Kidney (tissue), 14 donors: Measurements from ENCODE around the gene SGPL1. TPM values are rescaled to one million over a fixed set of nuclear protein-coding genes. Genes with fewer than 3 reads are reported as not detected.

Experiments
- DNase-seq, 5 donors: peaks; one replicate each; pipeline ENCODE4 v3.0.0-alpha.2; 2013 to 2020
- FAIRE-seq: peaks from 2 replicates; lab custom pipeline; 2012; peaks lifted over from hg19 to GRCh38; lab: Jason Lieb, UNC
- H3K27ac ChIP-seq, 2 donors: one replicate each; pipeline ENCODE4 v1.7.0; 2013; ENCODE audit warnings: low read depth in 2 of 2, low read length in 2 of 2, inconsistent platforms in 1 of 2
- H3K27me3 ChIP-seq: one replicate; pipeline ENCODE4 v1.7.1; 2013; ENCODE audit warnings: low read length, inconsistent platforms; ENCODE audit not compliant: control insufficient read depth, insufficient read depth
- H3K36me3 ChIP-seq, 3 donors: one replicate each; pipeline versions ENCODE4 v1.7.0 to v1.7.1; 2013; ENCODE audit warnings: low read length in 3 of 3, control low read depth in 1 of 3, inconsistent platforms in 1 of 3; ENCODE audit not compliant: insufficient read depth in 3 of 3, control insufficient read depth in 2 of 3
- H3K4me1 ChIP-seq, 3 donors: one replicate each; pipeline versions ENCODE4 v1.7.0 to v1.7.1; 2013; ENCODE audit warnings: low read length in 3 of 3, inconsistent platforms in 1 of 3, low read depth in 1 of 3; ENCODE audit not compliant: control insufficient read depth in 2 of 3, insufficient read depth in 2 of 3
- H3K4me3 ChIP-seq, 3 donors: one replicate each; pipeline versions ENCODE4 v1.7.0 to v1.8.1; 2013; ENCODE audit warnings: low read length in 3 of 3, control low read depth in 1 of 3, inconsistent platforms in 1 of 3
- H3K9ac ChIP-seq, 3 donors: one replicate each; pipeline versions ENCODE4 v1.7.0 to v1.7.1; 2013; ENCODE audit warnings: low read length in 3 of 3, control low read depth in 1 of 3, inconsistent platforms in 1 of 3
- H3K9me3 ChIP-seq, 3 donors: one replicate each; pipeline versions ENCODE4 v1.7.0 to v1.7.1; 2013; ENCODE audit warnings: low read length in 3 of 3, control low read depth in 1 of 3, inconsistent platforms in 1 of 3; ENCODE audit not compliant: control insufficient read depth in 2 of 3, insufficient read depth in 1 of 3
- intact Hi-C: fragments of 100-400 bp; cut with DNase I; formaldehyde crosslinking; loops from one replicate; pipeline ENCODE4 v1.11.1; 2022
- polyA plus RNA-seq: library from polyadenylated mRNA; stranded (reverse); fragments of 350-450 nt; fragmentation: Illumina TruSeq; extraction: RNeasy Lipid Tissue Mini Kit (QIAGEN cat#74804); gene quantifications from one replicate; pipeline ENCODE4 v1.2.3, GENCODE V29; 2014; ENCODE audit warnings: low read depth, low replicate concordance; ENCODE audit not compliant: insufficient read depth
- total RNA-seq: library from RNA; stranded (reverse); fragmentation: NEBNext Ultra II Directional; extraction: Animal tissue kit (Norgen Biotek cat#: 25700); gene quantifications from one replicate; pipeline ENCODE4 v1.2.1, GENCODE V29; 2021
- TF ChIP-seq, protein P1 (sequence below): IDR thresholded peaks from 3 replicates; pipeline ENCODE4 v1.5.1; 2012; ENCODE audit warnings: mild to moderate bottlenecking, moderate library complexity, borderline replicate concordance; ENCODE audit not compliant: insufficient read depth; ENCODE audit errors: extremely low read depth
- donor health status: control.
- donor health status: control.
- donor health status: control.
- donor health status: control.
- donor health status: control.
- donor health status: DM: yes; HTN: yes; CAD: no.
- donor health status: Normal renal cell carcinoma (clear cell type).

Gene SGPL1
- total and polyA plus RNA-seq, 2 donors from 2014 or later: 13.5 to 105 TPM

DNA sequence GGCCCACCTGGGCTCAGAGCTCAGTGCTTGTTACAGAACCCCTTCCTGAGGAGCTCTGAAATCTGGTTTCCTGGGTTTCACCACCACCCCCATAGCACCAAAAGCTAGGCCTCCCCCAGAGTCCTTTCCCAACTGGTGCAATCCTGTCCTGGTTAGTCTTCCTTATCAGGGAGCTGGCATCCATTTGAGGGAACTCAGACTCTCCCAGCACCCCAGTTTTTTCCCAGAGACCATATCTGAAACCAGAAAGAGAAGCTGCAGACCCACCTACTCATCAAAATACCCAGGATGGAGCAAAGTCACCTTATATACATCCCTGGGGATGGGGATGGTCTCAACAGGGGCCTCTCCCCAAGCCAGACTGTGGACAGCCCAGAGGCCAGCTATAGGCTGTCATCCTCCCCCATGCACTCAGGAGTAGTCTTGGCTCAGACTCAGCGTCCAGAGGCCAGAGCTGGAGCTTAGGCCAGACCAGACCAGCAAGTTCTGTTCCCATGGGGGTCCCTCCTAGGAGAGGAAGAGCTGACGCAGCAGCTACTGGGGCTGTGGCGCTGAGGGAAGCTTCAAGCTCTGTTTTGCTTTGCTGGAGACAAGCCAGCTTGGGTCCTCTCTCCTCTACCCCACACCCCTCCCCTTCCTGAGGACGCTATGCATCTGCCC lies 33.5 kb upstream of the SGPL1 start:
- Histone ChIP-seq H3K9me3 (no peaks in the 10 kb centered on the region), H3K4me3 (no peak overlapping the region), H3K4me1 (peaks cover 0 to 3% (median 0%) of the 10 kb centered on the region in 3 donors), H3K9ac (no peak overlapping the region), H3K27me3 (no peaks in the 10 kb centered on the region), H3K27ac (no peak overlapping the region), H3K36me3 (no peaks in the 10 kb centered on the region)
- FAIRE-seq (no peak), DNase-seq (peak in 1 of 5 donors; percentile 47)
- TF ChIP-seq, protein P1, sequence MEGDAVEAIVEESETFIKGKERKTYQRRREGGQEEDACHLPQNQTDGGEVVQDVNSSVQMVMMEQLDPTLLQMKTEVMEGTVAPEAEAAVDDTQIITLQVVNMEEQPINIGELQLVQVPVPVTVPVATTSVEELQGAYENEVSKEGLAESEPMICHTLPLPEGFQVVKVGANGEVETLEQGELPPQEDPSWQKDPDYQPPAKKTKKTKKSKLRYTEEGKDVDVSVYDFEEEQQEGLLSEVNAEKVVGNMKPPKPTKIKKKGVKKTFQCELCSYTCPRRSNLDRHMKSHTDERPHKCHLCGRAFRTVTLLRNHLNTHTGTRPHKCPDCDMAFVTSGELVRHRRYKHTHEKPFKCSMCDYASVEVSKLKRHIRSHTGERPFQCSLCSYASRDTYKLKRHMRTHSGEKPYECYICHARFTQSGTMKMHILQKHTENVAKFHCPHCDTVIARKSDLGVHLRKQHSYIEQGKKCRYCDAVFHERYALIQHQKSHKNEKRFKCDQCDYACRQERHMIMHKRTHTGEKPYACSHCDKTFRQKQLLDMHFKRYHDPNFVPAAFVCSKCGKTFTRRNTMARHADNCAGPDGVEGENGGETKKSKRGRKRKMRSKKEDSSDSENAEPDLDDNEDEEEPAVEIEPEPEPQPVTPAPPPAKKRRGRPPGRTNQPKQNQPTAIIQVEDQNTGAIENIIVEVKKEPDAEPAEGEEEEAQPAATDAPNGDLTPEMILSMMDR: no peak
- intact Hi-C loops: no loop called here

- Histone ChIP-seq H3K27me3 (no peaks in the 10 kb centered on the region), H3K36me3 (no peaks in the 10 kb centered on the region), H3K4me3 (no peak overlapping the region), H3K9me3 (peaks cover 0 to 4% (median 0%) of the 10 kb centered on the region in 3 donors), H3K9ac (no peak overlapping the region), H3K4me1 (peaks cover 0 to 3% (median 0%) of the 10 kb centered on the region in 3 donors), H3K27ac (no peak overlapping the region)
- intact Hi-C loops: no loop called here
- FAIRE-seq (no peak), DNase-seq (no peak)
- TF ChIP-seq, protein P1: no peak
Measured at GRCh38 chr10:70782746-70783680, 32.7 kb upstream of the SGPL1 start.

DNA sequence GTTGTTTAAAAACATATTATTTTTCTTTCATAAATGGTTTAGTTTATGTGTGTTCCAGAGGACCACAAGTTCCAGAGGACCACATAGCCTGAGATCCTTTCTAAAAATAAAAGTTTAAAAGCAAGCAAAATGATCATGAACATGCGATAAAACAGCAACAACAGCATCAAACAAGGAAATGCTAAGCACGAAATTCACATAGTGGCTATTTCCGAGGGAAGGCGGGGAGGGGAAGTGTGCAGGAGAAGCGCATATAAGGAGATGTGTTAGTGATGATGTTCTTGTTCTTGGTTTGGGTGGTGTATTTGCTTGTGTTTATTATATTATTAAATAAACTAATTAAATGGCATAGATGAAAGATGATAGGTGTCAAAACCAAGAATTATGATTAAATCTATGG lies 31.7 kb upstream of the SGPL1 start:
- H3K27me3 ChIP-seq: no peaks in the 10 kb centered on the region
- peaks cover 0 to 3% (median 0%) of the 10 kb centered on the region in 3 donors for H3K4me1 ChIP-seq
- TF ChIP-seq, protein P1: no peak
- FAIRE-seq: no peak
- no peak overlapping the region for H3K4me3 ChIP-seq
- intact Hi-C loops: no loop called here
- no peak for DNase-seq
- peaks cover 0 to 6% (median 0%) of the 10 kb centered on the region in 3 donors for H3K9me3 ChIP-seq
- no peaks in the 10 kb centered on the region for H3K36me3 ChIP-seq
- no peak overlapping the region for H3K9ac ChIP-seq
- H3K27ac ChIP-seq: no peak overlapping the region
